Measurements from ENCODE around the gene ARHGAP8.
A peak's percentile ranks its signal among the peaks of the same experiment; 100 is the strongest.

The ARHGAP8 gene

DNA sequence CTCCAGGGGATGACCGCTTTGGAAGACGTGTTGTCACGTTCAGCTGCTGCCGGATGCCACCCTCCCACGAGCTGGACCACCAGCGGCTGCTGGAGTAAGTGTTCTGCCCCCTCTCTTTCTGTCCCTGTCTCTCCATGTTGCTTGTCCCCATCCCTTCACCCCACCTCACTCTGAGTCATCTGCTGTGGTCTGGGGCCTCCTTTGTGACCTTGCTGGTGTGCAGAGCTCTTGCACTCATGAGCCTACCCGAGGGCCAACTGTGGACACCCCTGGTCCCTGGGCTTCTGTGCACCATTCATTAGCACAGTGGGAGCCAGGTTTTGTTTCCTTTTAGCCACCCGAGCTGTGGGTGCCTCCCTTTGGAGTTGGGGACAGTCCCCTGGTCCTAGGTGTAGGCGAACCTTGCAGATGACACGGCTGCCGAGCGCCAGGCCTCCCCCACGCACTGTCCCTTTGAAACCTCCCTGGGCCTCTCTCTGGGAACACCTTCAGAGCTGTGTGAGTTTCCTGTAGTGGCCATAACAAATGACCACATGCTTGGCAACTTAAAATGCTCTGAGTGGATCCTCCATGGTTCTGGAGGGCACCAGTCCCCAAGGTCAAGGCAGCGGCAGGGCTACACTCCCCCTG, 49.8 kb downstream of the ARHGAP8 start:
- Histone ChIP-seq H2AFZ (ENCODE audit: low read length) (no peak overlapping the region), H3K9ac (ENCODE audit: low read depth, low read length, poor library complexity, severe bottlenecking) (no peak overlapping the region), H3K4me2 (ENCODE audit: low read depth, low read length, poor library complexity, severe bottlenecking) (no peak overlapping the region), H3F3A (ENCODE audit: low read depth) (peaks cover 3% of the 10 kb centered on the region; the same call in 1 of the 2 replicates), H3K4me3 (ENCODE audit: low read length, poor library complexity, severe bottlenecking) (no peak overlapping the region), H3K9me3 (ENCODE audit: insufficient read depth, low read depth, low read length) (no peaks in the 10 kb centered on the region), H3K27me3 (ENCODE audit: insufficient read depth, low read length, poor library complexity, severe bottlenecking) (no peaks in the 10 kb centered on the region), H3K9me2 (replicated peaks; ENCODE audit: low read depth, low read length) (no peaks in the 10 kb centered on the region), H4K20me1 (ENCODE audit: insufficient read depth, low read length, poor library complexity, severe bottlenecking) (no peaks in the 10 kb centered on the region), H3K79me2 (ENCODE audit: insufficient read depth, low read length) (no peaks in the 10 kb centered on the region), H3K4me1 (ENCODE audit: insufficient read depth, low read length, poor library complexity, severe bottlenecking) (peaks cover 27% of the 10 kb centered on the region), H3K36me3 (ENCODE audit: insufficient read depth, low read length) (no peaks in the 10 kb centered on the region)
- TF ChIP-seq EZH2phosphoT487 (IDR thresholded peaks at IDR 0.05; ENCODE audit: borderline replicate concordance) (no peak), CTCF (conservative IDR thresholded peaks at IDR 0.05; ENCODE audit: low read length) (no peak)

DNA sequence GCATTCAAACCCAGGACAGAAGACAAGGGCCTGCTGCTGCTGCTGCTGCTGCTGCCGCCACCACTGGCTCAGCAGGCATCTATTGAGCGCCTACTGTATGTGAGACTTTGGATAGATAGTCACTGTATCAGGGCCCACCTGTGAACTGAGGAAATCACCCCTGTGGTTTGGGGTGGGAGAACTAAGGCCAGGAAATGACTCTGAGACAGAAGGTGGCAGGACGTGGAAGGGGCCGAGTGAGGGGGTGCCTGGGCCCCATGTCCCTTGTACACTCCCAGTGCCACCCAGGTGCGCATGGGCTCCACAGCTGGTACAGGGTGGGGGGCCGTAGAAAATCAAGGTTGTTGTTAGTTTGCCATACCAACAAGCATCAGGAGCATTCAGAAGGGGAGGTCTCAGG, 50.6 kb downstream of the ARHGAP8 start:
- peaks cover 27% of the 10 kb centered on the region for H3K4me1 ChIP-seq (ENCODE audit: insufficient read depth, low read length, poor library complexity, severe bottlenecking)
- no peak overlapping the region for H3K4me3 ChIP-seq (ENCODE audit: low read length, poor library complexity, severe bottlenecking)
- peaks cover 3% of the 10 kb centered on the region; the same call in 1 of the 2 replicates for H3F3A ChIP-seq (ENCODE audit: low read depth)
- no peak overlapping the region for H3K9ac ChIP-seq (ENCODE audit: low read depth, low read length, poor library complexity, severe bottlenecking)
- H3K9me3 ChIP-seq (ENCODE audit: insufficient read depth, low read depth, low read length) = no peaks in the 10 kb centered on the region
- H2AFZ ChIP-seq (ENCODE audit: low read length) = no peak overlapping the region
- no peaks in the 10 kb centered on the region for H3K36me3 ChIP-seq (ENCODE audit: insufficient read depth, low read length)
- H4K20me1 ChIP-seq (ENCODE audit: insufficient read depth, low read length, poor library complexity, severe bottlenecking) = no peaks in the 10 kb centered on the region
- no peak for TF ChIP-seq CTCF (conservative IDR thresholded peaks at IDR 0.05; ENCODE audit: low read length)
- no peak for TF ChIP-seq EZH2phosphoT487 (IDR thresholded peaks at IDR 0.05; ENCODE audit: borderline replicate concordance)
- H3K79me2 ChIP-seq (ENCODE audit: insufficient read depth, low read length) = no peaks in the 10 kb centered on the region
- peak overlapping the region; percentile 15 for H3K4me2 ChIP-seq (ENCODE audit: low read depth, low read length, poor library complexity, severe bottlenecking)
- no peaks in the 10 kb centered on the region for H3K9me2 ChIP-seq (replicated peaks; ENCODE audit: low read depth, low read length)
- H3K27me3 ChIP-seq (ENCODE audit: insufficient read depth, low read length, poor library complexity, severe bottlenecking) = no peaks in the 10 kb centered on the region

DNA sequence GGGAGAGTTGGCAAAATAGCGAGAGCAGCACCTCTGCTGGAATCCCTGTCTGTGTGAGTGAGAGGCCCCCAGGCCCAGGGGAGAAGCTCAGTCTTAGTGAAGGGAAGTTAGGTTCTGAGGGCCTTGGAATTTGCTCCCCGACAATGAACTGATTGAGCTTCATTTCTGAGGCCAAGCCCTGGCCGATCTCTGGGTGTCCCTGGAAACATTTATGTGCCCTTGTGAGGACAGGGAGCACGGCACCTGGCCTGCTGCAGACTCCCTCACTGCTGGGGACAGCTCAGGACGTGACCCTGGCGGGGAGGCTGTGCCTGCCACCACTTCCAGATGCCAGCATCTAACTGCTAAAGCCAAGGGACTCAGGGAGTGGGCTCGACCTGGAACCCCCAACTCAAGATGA, 52.0 kb downstream of the ARHGAP8 start:
- Histone ChIP-seq H3K9ac (ENCODE audit: low read depth, low read length, poor library complexity, severe bottlenecking) (no peak overlapping the region), H3K27me3 (ENCODE audit: insufficient read depth, low read length, poor library complexity, severe bottlenecking) (no peaks in the 10 kb centered on the region), H3K4me1 (ENCODE audit: insufficient read depth, low read length, poor library complexity, severe bottlenecking) (peaks cover 27% of the 10 kb centered on the region), H3K79me2 (ENCODE audit: insufficient read depth, low read length) (no peaks in the 10 kb centered on the region), H2AFZ (ENCODE audit: low read length) (no peak overlapping the region), H4K20me1 (ENCODE audit: insufficient read depth, low read length, poor library complexity, severe bottlenecking) (no peaks in the 10 kb centered on the region), H3K9me2 (replicated peaks; ENCODE audit: low read depth, low read length) (no peaks in the 10 kb centered on the region), H3K9me3 (ENCODE audit: insufficient read depth, low read depth, low read length) (no peaks in the 10 kb centered on the region), H3K4me3 (ENCODE audit: low read length, poor library complexity, severe bottlenecking) (no peak overlapping the region), H3K4me2 (ENCODE audit: low read depth, low read length, poor library complexity, severe bottlenecking) (no peak overlapping the region), H3F3A (ENCODE audit: low read depth) (peaks cover 3% of the 10 kb centered on the region; the same call in 1 of the 2 replicates), H3K36me3 (ENCODE audit: insufficient read depth, low read length) (no peaks in the 10 kb centered on the region)
- TF ChIP-seq CTCF (conservative IDR thresholded peaks at IDR 0.05; ENCODE audit: low read length) = no peak
- TF ChIP-seq EZH2phosphoT487 (IDR thresholded peaks at IDR 0.05; ENCODE audit: borderline replicate concordance) = no peak

Data from Loucy (cell line).